Measurements from ENCODE around the gene MAP3K12. TPM values are rescaled to one million over a fixed set of nuclear protein-coding genes. Genes with fewer than 3 reads are reported as not detected.

The MAP3K12 gene
- total and polyA plus RNA-seq, 11 donors: 3.3 to 12.6 (median 4.4) TPM

- TF ChIP-seq CTCF (IDR thresholded peaks at IDR 0.05) (no peak), POLR2A (IDR thresholded peaks at IDR 0.05) (no peak)
- ATAC-seq: no peak
- Histone ChIP-seq H3K4me1 (peaks cover 0 to 22% (median 16%) of the 10 kb centered on the region in 12 donors), H3K36me3 (peaks cover 0 to 43% (median 33%) of the 10 kb centered on the region in 9 donors), H3K9me3 (no peaks in the 10 kb centered on the region), H3K27ac (no peak overlapping the region), H3K27me3 (no peaks in the 10 kb centered on the region), H3K4me3 (no peak overlapping the region)
- 90 to 98% (median 96%) methylated on average over 5 of the region's 5 CpGs for WGBS, 4 donors
- intact Hi-C loops (cut with DNase I): no loop called here
- no peak for DNase-seq
Measured at GRCh38 chr12:53489242-53489864, 9.9 kb downstream of the MAP3K12 start.

- no peaks in the 10 kb centered on the region for H3K27me3 ChIP-seq
- TF ChIP-seq CTCF (IDR thresholded peaks at IDR 0.05): no peak
- no peak for TF ChIP-seq POLR2A (IDR thresholded peaks at IDR 0.05)
- no peak for DNase-seq
- peaks cover 0 to 13% (median 4%) of the 10 kb centered on the region in 12 donors for H3K4me1 ChIP-seq
- no peak for ATAC-seq
- H3K9me3 ChIP-seq: no peaks in the 10 kb centered on the region
- no peak overlapping the region for H3K27ac ChIP-seq
- H3K4me3 ChIP-seq: no peak overlapping the region
- intact Hi-C loops (cut with DNase I): no loop called here
- H3K36me3 ChIP-seq: peaks cover 0 to 66% (median 56%) of the 10 kb centered on the region in 9 donors
- 81 to 87% (median 84%) methylated on average over 14 to 17 of the region's 17 CpGs for WGBS, 4 donors
Measured at GRCh38 chr12:53486736-53487487, 12.3 kb downstream of the MAP3K12 start.

GRCh38 chr12:53485955-53486735 is 13.1 kb downstream of the MAP3K12 start:
- DNase-seq (no peak), ATAC-seq (peak in 1 of 4 donors; percentile 4)
- 94 to 98% (median 95%) methylated on average over 8 to 10 of the region's 10 CpGs for WGBS, 4 donors
- no peak overlapping the region for H3K27ac ChIP-seq
- no peaks in the 10 kb centered on the region for H3K9me3 ChIP-seq
- H3K27me3 ChIP-seq: no peaks in the 10 kb centered on the region
- TF ChIP-seq POLR2A (IDR thresholded peaks at IDR 0.05): no peak
- no peak for TF ChIP-seq CTCF (IDR thresholded peaks at IDR 0.05)
- H3K4me3 ChIP-seq: no peak overlapping the region
- intact Hi-C loops (cut with DNase I): no loop called here
- H3K36me3 ChIP-seq: peaks cover 0 to 74% (median 63%) of the 10 kb centered on the region in 9 donors
- peaks cover 0 to 19% (median 5%) of the 10 kb centered on the region in 12 donors for H3K4me1 ChIP-seq

Data from heart left ventricle (tissue), 16 donors.